ENCODE results near the gene ABCF2. TPM values are rescaled to one million over a fixed set of nuclear protein-coding genes. Genes with fewer than 3 reads are reported as not detected.

The ABCF2 gene
- total RNA-seq, 1 donor, result 70.0 TPM

DNA sequence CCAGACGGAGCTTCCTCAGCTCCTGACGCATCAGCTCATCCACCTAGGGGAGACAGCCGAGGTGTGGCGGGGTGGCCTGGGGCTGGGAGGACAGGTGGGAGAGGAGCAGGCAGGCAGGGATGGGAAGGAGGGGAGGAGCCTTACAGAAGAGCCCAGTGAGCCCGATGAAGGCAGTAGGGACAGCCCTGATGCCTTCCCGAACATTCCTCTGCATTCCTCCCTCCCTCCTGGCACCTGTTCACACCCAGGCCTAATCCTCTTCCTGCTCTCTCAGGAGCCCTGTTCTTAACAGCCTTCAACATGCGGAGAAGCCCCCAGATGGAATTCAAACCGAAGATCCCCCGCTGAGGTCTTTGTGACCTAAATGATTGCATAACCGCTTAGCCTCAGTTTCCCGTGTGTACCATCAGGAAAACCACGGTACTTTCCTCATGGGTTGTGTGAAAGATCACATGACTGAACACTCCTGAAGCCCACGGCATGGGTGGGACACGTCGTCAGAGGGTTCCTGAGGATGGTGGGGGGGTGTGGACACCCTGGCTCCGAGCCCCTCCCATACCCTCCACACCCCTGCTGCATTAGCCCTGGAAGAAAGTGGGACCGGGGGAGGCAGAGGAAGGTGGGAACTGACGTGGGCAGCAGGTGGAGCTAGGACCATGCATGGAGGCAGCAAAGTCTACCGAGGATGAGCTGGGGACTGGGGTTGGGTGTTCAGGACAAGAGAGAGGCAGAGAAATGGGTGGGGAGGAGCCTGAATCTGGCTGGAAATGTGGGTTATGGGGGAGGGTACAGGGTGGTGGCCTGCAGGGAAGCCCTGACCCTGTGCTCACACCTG is 31.2 kb downstream of the ABCF2 start:
- DNase-seq (ENCODE audit: low read depth), result no peak
- H3K4me3 ChIP-seq (ENCODE audit: low read depth, low read length), result no peak overlapping the region
- TF ChIP-seq, protein P1, sequence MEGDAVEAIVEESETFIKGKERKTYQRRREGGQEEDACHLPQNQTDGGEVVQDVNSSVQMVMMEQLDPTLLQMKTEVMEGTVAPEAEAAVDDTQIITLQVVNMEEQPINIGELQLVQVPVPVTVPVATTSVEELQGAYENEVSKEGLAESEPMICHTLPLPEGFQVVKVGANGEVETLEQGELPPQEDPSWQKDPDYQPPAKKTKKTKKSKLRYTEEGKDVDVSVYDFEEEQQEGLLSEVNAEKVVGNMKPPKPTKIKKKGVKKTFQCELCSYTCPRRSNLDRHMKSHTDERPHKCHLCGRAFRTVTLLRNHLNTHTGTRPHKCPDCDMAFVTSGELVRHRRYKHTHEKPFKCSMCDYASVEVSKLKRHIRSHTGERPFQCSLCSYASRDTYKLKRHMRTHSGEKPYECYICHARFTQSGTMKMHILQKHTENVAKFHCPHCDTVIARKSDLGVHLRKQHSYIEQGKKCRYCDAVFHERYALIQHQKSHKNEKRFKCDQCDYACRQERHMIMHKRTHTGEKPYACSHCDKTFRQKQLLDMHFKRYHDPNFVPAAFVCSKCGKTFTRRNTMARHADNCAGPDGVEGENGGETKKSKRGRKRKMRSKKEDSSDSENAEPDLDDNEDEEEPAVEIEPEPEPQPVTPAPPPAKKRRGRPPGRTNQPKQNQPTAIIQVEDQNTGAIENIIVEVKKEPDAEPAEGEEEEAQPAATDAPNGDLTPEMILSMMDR (IDR thresholded peaks at IDR 0.05; ENCODE audit: insufficient read depth, low read depth, low read length), result no peak

DNA sequence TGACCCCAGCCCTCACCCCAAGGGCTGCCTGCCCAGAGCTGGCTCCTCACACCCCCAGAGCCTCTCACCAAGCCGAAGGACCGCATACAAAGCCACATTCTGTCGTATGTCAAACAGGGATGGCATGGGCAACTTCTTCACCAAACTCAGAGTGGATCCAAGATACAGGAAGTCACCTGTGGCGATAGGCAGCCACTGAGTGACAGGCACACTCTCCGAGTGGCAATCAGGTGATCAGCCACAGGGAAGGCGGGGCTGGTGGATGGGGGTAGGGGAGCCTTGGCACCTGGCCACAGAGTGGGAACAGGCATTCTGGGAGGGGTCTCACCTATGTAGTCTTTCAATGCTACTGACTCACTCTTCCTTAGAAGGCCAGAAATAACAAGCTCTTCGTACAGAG is 32.8 kb downstream of the ABCF2 start:
- TF ChIP-seq, protein P1 (IDR thresholded peaks at IDR 0.05; ENCODE audit: insufficient read depth, low read depth, low read length), result no peak
- no peak for DNase-seq (ENCODE audit: low read depth)

DNA sequence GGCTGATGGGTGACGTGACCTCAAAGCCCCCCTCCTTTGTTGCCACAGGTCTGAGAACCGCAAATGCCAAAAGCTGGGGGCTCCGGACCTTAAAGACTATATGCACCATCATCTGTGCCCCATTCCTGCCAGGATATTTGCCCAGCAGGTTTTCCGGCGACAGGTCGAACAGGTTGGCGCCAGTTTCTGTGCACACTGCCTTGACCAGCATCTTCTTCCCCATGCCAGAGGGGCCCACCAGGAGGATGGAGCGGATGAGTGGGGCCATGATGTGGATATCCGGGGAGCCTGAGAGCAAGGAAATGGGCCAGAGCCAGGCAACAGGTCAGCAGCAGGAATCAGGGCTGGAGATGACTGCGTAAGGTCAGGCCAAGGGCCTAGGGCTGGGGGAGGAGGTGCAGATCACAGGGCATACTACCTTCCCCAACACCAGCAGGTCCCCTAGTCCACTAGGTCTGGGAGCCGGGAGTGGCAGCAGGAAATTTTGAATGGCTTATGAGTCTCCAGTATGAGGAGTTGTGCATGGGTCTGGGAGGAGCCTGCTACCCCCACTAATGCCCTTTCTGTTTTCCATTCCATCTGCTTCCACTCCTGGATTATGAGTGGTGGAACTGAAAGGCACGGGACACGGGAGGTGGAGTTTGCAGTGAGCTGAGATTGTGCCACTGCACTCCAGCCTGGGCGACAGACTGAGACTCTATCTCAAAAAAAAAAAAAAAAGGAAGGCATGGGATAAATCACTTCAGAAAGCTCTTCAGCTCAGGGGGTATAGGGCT is 33.6 kb downstream of the ABCF2 start:
- TF ChIP-seq, protein P1 (IDR thresholded peaks at IDR 0.05; ENCODE audit: insufficient read depth, low read depth, low read length), result no peak
- no peak for DNase-seq (ENCODE audit: low read depth)
- H3K4me3 ChIP-seq (ENCODE audit: low read depth, low read length), result no peak overlapping the region

More for the DNA sequence above, 32.8 kb downstream of the ABCF2 start:
- H3K4me3 ChIP-seq (ENCODE audit: low read depth, low read length), result no peak overlapping the region

- no peak overlapping the region for H3K4me3 ChIP-seq (ENCODE audit: low read depth, low read length)
- TF ChIP-seq, protein P1 (IDR thresholded peaks at IDR 0.05; ENCODE audit: insufficient read depth, low read depth, low read length), result no peak
- DNase-seq (ENCODE audit: low read depth), result no peak
These were observed 34.9 kb downstream of the ABCF2 start for GRCh38 chr7:151192002-151192539.

- DNase-seq (ENCODE audit: low read depth), result no peak
- no peak overlapping the region for H3K4me3 ChIP-seq (ENCODE audit: low read depth, low read length)
- TF ChIP-seq, protein P1 (IDR thresholded peaks at IDR 0.05; ENCODE audit: insufficient read depth, low read depth, low read length), result no peak
These were observed 35.5 kb downstream of the ABCF2 start for GRCh38 chr7:151191544-151191943.

- DNase-seq (ENCODE audit: low read depth), result no peak
- no peak overlapping the region for H3K4me3 ChIP-seq (ENCODE audit: low read depth, low read length)
These were observed 38.0 kb downstream of the ABCF2 start for GRCh38 chr7:151189038-151189437.

More at GRCh38 chr7:151189038-151189437, 38.0 kb downstream of the ABCF2 start:
- TF ChIP-seq, protein P1 (IDR thresholded peaks at IDR 0.05; ENCODE audit: insufficient read depth, low read depth, low read length), result no peak

Data from fibroblast of villous mesenchyme (primary cell).